HepG2 (cell line): ENCODE data around the gene SUOX.

Experiments
- CREB1 ChIP-seq, 2 experiments: fragments of 450-650 bp in 1 of 2; IDR thresholded peaks; 2 replicates each; pipeline ENCODE4 v1.6.1; 2016 to 2017; ENCODE audit warnings: control low read depth in 1 of 2, mild to moderate bottlenecking in 1 of 2, missing compliant biosample characterization in 1 of 2, missing genetic modification characterization in 1 of 2
- MAFF ChIP-seq: IDR thresholded peaks from 2 replicates; pipeline ENCODE4 v1.6.1; 2011; ENCODE audit warnings: low read depth, low read length, improper control_type of control experiment
- ZFP37 ChIP-seq: sonication (generic); formaldehyde crosslinking; IDR thresholded peaks from 2 replicates; pipeline ENCODE4 v1.4.0; 2020; ENCODE audit warnings: missing genetic modification reagents, borderline replicate concordance
- TF ChIP-seq, protein P1 (sequence below): IDR thresholded peaks from 2 replicates; pipeline ENCODE4 v1.6.1; 2012; ENCODE audit warnings: inconsistent platforms
- TF ChIP-seq, protein P2 (sequence below): sonication (generic); formaldehyde crosslinking; IDR thresholded peaks from 2 replicates; pipeline ENCODE4 v1.5.0; 2020; ENCODE audit warnings: mild to moderate bottlenecking, missing genetic modification reagents, moderate library complexity
- TF ChIP-seq, protein P3 (sequence below): sonication (generic); formaldehyde crosslinking; IDR thresholded peaks from 2 replicates; pipeline ENCODE4 v1.4.0; 2020; ENCODE audit warnings: missing genetic modification reagents

DNA sequence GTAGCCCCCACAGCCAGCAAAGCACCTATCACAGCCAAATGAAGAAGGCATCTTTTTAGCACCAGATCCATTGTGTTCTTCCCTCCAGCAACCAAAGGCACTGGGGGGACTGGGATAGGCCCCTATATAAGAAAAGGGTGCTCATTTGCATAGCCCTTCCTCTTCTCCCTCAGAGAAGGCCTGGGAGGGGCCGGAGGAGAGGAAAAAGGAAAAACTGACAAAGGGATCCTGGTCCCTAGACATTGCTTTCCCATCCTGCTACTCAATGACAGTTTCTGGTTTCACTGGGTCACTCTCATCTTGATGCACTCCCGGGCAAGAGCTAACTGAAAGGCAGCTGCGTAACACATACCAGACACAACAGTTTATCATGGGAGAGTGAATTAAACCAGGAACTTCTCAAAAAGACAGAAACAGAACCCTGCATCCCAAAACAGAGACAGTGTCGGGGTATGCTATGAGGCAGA, 31.1 kb upstream of the SUOX start, which contains the start of gene PMEL:
- no peak for TF ChIP-seq CREB1 (IDR thresholded peaks at IDR 0.05)
- no peak for TF ChIP-seq CREB1 (CRISPR knock-in tag; IDR thresholded peaks at IDR 0.05)
- no peak for TF ChIP-seq MAFF
- no peak for TF ChIP-seq ZFP37 (CRISPR knock-in tag)
- TF ChIP-seq, protein P1, sequence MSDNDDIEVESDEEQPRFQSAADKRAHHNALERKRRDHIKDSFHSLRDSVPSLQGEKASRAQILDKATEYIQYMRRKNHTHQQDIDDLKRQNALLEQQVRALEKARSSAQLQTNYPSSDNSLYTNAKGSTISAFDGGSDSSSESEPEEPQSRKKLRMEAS: no peak
- TF ChIP-seq, protein P2, sequence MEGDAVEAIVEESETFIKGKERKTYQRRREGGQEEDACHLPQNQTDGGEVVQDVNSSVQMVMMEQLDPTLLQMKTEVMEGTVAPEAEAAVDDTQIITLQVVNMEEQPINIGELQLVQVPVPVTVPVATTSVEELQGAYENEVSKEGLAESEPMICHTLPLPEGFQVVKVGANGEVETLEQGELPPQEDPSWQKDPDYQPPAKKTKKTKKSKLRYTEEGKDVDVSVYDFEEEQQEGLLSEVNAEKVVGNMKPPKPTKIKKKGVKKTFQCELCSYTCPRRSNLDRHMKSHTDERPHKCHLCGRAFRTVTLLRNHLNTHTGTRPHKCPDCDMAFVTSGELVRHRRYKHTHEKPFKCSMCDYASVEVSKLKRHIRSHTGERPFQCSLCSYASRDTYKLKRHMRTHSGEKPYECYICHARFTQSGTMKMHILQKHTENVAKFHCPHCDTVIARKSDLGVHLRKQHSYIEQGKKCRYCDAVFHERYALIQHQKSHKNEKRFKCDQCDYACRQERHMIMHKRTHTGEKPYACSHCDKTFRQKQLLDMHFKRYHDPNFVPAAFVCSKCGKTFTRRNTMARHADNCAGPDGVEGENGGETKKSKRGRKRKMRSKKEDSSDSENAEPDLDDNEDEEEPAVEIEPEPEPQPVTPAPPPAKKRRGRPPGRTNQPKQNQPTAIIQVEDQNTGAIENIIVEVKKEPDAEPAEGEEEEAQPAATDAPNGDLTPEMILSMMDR (CRISPR knock-in tag): no peak
- TF ChIP-seq, protein P3, sequence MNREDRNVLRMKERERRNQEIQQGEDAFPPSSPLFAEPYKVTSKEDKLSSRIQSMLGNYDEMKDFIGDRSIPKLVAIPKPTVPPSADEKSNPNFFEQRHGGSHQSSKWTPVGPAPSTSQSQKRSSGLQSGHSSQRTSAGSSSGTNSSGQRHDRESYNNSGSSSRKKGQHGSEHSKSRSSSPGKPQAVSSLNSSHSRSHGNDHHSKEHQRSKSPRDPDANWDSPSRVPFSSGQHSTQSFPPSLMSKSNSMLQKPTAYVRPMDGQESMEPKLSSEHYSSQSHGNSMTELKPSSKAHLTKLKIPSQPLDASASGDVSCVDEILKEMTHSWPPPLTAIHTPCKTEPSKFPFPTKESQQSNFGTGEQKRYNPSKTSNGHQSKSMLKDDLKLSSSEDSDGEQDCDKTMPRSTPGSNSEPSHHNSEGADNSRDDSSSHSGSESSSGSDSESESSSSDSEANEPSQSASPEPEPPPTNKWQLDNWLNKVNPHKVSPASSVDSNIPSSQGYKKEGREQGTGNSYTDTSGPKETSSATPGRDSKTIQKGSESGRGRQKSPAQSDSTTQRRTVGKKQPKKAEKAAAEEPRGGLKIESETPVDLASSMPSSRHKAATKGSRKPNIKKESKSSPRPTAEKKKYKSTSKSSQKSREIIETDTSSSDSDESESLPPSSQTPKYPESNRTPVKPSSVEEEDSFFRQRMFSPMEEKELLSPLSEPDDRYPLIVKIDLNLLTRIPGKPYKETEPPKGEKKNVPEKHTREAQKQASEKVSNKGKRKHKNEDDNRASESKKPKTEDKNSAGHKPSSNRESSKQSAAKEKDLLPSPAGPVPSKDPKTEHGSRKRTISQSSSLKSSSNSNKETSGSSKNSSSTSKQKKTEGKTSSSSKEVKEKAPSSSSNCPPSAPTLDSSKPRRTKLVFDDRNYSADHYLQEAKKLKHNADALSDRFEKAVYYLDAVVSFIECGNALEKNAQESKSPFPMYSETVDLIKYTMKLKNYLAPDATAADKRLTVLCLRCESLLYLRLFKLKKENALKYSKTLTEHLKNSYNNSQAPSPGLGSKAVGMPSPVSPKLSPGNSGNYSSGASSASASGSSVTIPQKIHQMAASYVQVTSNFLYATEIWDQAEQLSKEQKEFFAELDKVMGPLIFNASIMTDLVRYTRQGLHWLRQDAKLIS (CRISPR knock-in tag): no peak
